LNCaP clone FGC (cell line): Measurements from ENCODE around the gene MC4R.
"Not testable (repeated sequence)": the region's sequence is repeated elsewhere in the genome, so short reads cannot be mapped to it uniquely, and the experiment has no call there.

Experiments used
- DNase-seq: peaks from one replicate; pipeline ENCODE4 v3.0.0-alpha.2; 2011; ENCODE audit warnings: low read depth
- H3K4me3 ChIP-seq: 2 replicates; pipeline ENCODE4 v1.5.1; 2011; ENCODE audit warnings: mild to moderate bottlenecking, low read depth, low read length, control low read depth
- CTCF ChIP-seq: IDR thresholded peaks from 2 replicates; pipeline ENCODE4 v1.5.1; 2012; ENCODE audit warnings: mild to moderate bottlenecking; ENCODE audit not compliant: control insufficient read depth, insufficient read depth; ENCODE audit errors: extremely low read depth

The MC4R gene

GRCh38 chr18:60372596-60372995 lies at the start of gene MC4R:
Gene MC4R, minus strand, starts transcription at chr18:60372775. Its CDS starts 426 bp downstream, at chr18:60372349.
- TF ChIP-seq CTCF, result no peak
- H3K4me3 ChIP-seq, result no peak within 1 kb of the TSS
- no peak for DNase-seq

GRCh38 chr18:60422306-60422705 lies 49.7 kb upstream of the MC4R start:
- not testable (repeated sequence) for H3K4me3 ChIP-seq, DNase-seq

- H3K4me3 ChIP-seq, result no peak overlapping the region
- DNase-seq, result no peak
- TF ChIP-seq CTCF, result no peak
These were observed 49.0 kb upstream of the MC4R start for GRCh38 chr18:60421356-60422118.

GRCh38 chr18:60417946-60418345 lies 45.4 kb upstream of the MC4R start:
- no peak overlapping the region for H3K4me3 ChIP-seq
- DNase-seq, result no peak
- no peak for TF ChIP-seq CTCF

GRCh38 chr18:60413944-60414547 lies 41.5 kb upstream of the MC4R start:
- no peak for DNase-seq
- TF ChIP-seq CTCF, result peak; percentile 48
- H3K4me3 ChIP-seq, result no peak overlapping the region

GRCh38 chr18:60411715-60412114 lies 39.1 kb upstream of the MC4R start:
- H3K4me3 ChIP-seq, result no peak overlapping the region
- TF ChIP-seq CTCF, result peak; percentile 39
- no peak for DNase-seq

GRCh38 chr18:60406721-60407120 lies 34.1 kb upstream of the MC4R start:
- no peak for DNase-seq
- no peak overlapping the region for H3K4me3 ChIP-seq
- TF ChIP-seq CTCF, result no peak
